CD14-positive monocyte (primary cell): ENCODE data around the gene RNF13. TPM values are rescaled to one million over a fixed set of nuclear protein-coding genes. Genes with fewer than 3 reads are reported as not detected.

Source experiments
- DNase-seq, 3 donors: peaks; one replicate each; pipeline ENCODE4 v3.0.0-alpha.2; 2011 to 2022
- H2AFZ ChIP-seq: 2 replicates; pipeline ENCODE4 v1.6.0; 2012; ENCODE audit warnings: mild to moderate bottlenecking, low read depth, low read length, inconsistent platforms; ENCODE audit not compliant: insufficient read depth, poor library complexity, severe bottlenecking
- H3K27ac ChIP-seq, 2 donors: 1 replicate in 1 of 2; 2 replicates in 1 of 2; pipeline ENCODE4 v1.5.1; 2012 to 2013; ENCODE audit warnings: low read length in 2 of 2, control low read depth in 1 of 2, inconsistent platforms in 1 of 2, low read depth in 1 of 2, mild to moderate bottlenecking in 1 of 2
- H3K27me3 ChIP-seq, 2 donors: one replicate each; pipeline versions ENCODE4 v1.6.0 to v1.6.1; 2011 to 2013; ENCODE audit warnings: low read length in 2 of 2; ENCODE audit not compliant: control insufficient read depth in 2 of 2, insufficient read depth in 2 of 2
- H3K36me3 ChIP-seq, 2 donors: replicated peaks in 1 of 2; 1 replicate in 1 of 2; 2 replicates in 1 of 2; pipeline versions ENCODE4 v1.5.1 to v1.6.1; 2012 to 2013; ENCODE audit warnings: low read length in 2 of 2, control low read depth in 1 of 2, inconsistent platforms in 1 of 2, mild to moderate bottlenecking in 1 of 2; ENCODE audit not compliant: insufficient read depth in 2 of 2, control insufficient read depth in 1 of 2
- H3K4me1 ChIP-seq, 2 donors: 1 replicate in 1 of 2; 2 replicates in 1 of 2; pipeline versions ENCODE4 v1.5.1 to v1.6.1; 2012 to 2013; ENCODE audit warnings: low read length in 2 of 2, control low read depth in 1 of 2, inconsistent platforms in 1 of 2, mild to moderate bottlenecking in 1 of 2, moderate library complexity in 1 of 2; ENCODE audit not compliant: insufficient read depth in 2 of 2, control insufficient read depth in 1 of 2
- H3K4me2 ChIP-seq: replicated peaks from 2 replicates; pipeline ENCODE3; 2012; ENCODE audit warnings: low read length, moderate library complexity, mild to moderate bottlenecking; ENCODE audit not compliant: poor library complexity, severe bottlenecking; ENCODE audit errors: extremely low read depth
- H3K4me3 ChIP-seq, 3 experiments: fragments of 200-600 bp in 1 of 3; sonication (generic) in 1 of 3; replicated peaks in 1 of 3; 1 replicate in 2 of 3; 2 replicates in 1 of 3; pipeline ENCODE4 v1.5.1; 2011 to 2013; ENCODE audit warnings: low read length in 3 of 3, mild to moderate bottlenecking in 3 of 3, control low read depth in 2 of 3, low read depth in 2 of 3, inconsistent platforms in 1 of 3, moderate library complexity in 1 of 3
- H3K79me2 ChIP-seq: 2 replicates; pipeline ENCODE4 v1.6.0; 2012; ENCODE audit warnings: mild to moderate bottlenecking, control low read depth, inconsistent platforms, low read length, moderate library complexity; ENCODE audit not compliant: insufficient read depth
- H3K9ac ChIP-seq: 2 replicates; pipeline ENCODE4 v1.6.0; 2017; ENCODE audit warnings: low read length, mild to moderate bottlenecking; ENCODE audit not compliant: insufficient read depth, poor library complexity, severe bottlenecking
- H3K9me3 ChIP-seq, 2 donors: replicated peaks in 1 of 2; 1 replicate in 1 of 2; 2 replicates in 1 of 2; pipeline versions ENCODE4 v1.5.1 to v1.6.1; 2012 to 2013; ENCODE audit warnings: low read length in 2 of 2, control low read depth in 1 of 2; ENCODE audit not compliant: control insufficient read depth in 1 of 2, insufficient read depth in 1 of 2
- H4K20me1 ChIP-seq: 2 replicates; pipeline ENCODE4 v1.6.0; 2012; ENCODE audit warnings: mild to moderate bottlenecking, low read length, control low read depth, moderate library complexity; ENCODE audit not compliant: insufficient read depth
- H3K27ac Mint-ChIP-seq, 7 donors: one replicate each; pipeline ENCODE4 v1.8.0; 2020; ENCODE audit warnings: mild to moderate bottlenecking in 7 of 7, mixed read lengths in 7 of 7, moderate library complexity in 6 of 7, inconsistent platforms in 2 of 7
- H3K27me3 Mint-ChIP-seq, 3 donors: one replicate each; pipeline ENCODE4 v1.8.0; 2021 to 2022; ENCODE audit warnings: low read depth in 3 of 3, mild to moderate bottlenecking in 3 of 3, mixed read lengths in 3 of 3, moderate library complexity in 3 of 3, inconsistent platforms in 1 of 3
- H3K36me3 Mint-ChIP-seq, 2 donors: one replicate each; pipeline ENCODE4 v1.8.0; 2020; ENCODE audit warnings: mixed read lengths in 2 of 2, inconsistent platforms in 1 of 2, mild to moderate bottlenecking in 1 of 2
- H3K4me1 Mint-ChIP-seq: one replicate; pipeline ENCODE4 v1.8.0; 2020; ENCODE audit warnings: mild to moderate bottlenecking, mixed read lengths
- H3K4me3 Mint-ChIP-seq, 2 donors: one replicate each; pipeline ENCODE4 v1.8.0; 2020; ENCODE audit warnings: mild to moderate bottlenecking in 2 of 2, mixed read lengths in 2 of 2, moderate library complexity in 1 of 2
- H3K9me3 Mint-ChIP-seq, 7 donors: one replicate each; pipeline ENCODE4 v1.8.0; 2020 to 2022; ENCODE audit warnings: mixed read lengths in 7 of 7, mild to moderate bottlenecking in 6 of 7, moderate library complexity in 6 of 7, inconsistent platforms in 2 of 7
- WGBS: methylation state at CpG from one replicate; pipeline ENCODE4 v1.1.5; 2013; ENCODE audit warnings: missing lambda C conversion rate; ENCODE audit not compliant: insufficient coverage; 5-methylcytosine and 5-hydroxymethylcytosine counted together
- intact Hi-C, 2 donors: fragments of 100-400 bp; cut with micrococcal nuclease; formaldehyde crosslinking; loops; one replicate each; pipeline versions ENCODE4 v1.15.0 to v1.15.1; 2023
- polyA plus RNA-seq, 3 donors: library from polyadenylated mRNA; depleted of rRNA in 1 of 3; unstranded in 2 of 3; stranded (reverse) in 1 of 3; fragments of 300-500 nt in 2 of 3; fragments of >200 nt in 1 of 3; fragmentation: Illumina TruSeq in 2 of 3; gene quantifications; 1 replicate in 2 of 3; 2 replicates in 1 of 3; pipeline ENCODE4 v1.2.3, GENCODE V29; 2012 to 2021
- TF ChIP-seq, protein P1 (sequence below): fragments of 200-600 bp; IDR thresholded peaks from one replicate; pipeline ENCODE4 v1.8.0; 2022; ENCODE audit warnings: antibody characterized with exemption, mild to moderate bottlenecking

RNF13 gene
- polyA plus RNA-seq, 3 donors = 95.4 to 481 (median 462) TPM

- Histone ChIP-seq H2AFZ (no peak overlapping the region), H4K20me1 (peaks cover 98% of the 10 kb centered on the region), H3K9me3 (no peaks in the 10 kb centered on the region), H3K27me3 (no peaks in the 10 kb centered on the region), H3K79me2 (peaks cover 13% of the 10 kb centered on the region), H3K4me1 (peaks cover 0 to 5% of the 10 kb centered on the region in 2 donors), H3K4me2 (no peak overlapping the region), H3K4me3 (no peak overlapping the region), H3K9ac (no peak overlapping the region), H3K27ac (no peak overlapping the region), H3K36me3 (peaks cover 20 to 29% of the 10 kb centered on the region in 2 donors)
- 97% methylated on average over 6 of the region's 9 CpGs for WGBS
- no peak for DNase-seq
- peaks cover 0 to 4% (median 0%) of the 10 kb centered on the region in 7 donors for H3K9me3 Mint-ChIP-seq
- intact Hi-C loops = no loop called here
- H3K4me3 Mint-ChIP-seq = no peak overlapping the region
- H3K27ac Mint-ChIP-seq = peak overlapping the region in 1 of 7 donors; percentile 44
- H3K4me1 Mint-ChIP-seq = peaks cover 9% of the 10 kb centered on the region
- no peaks in the 10 kb centered on the region for H3K27me3 Mint-ChIP-seq
- TF ChIP-seq, protein P1, sequence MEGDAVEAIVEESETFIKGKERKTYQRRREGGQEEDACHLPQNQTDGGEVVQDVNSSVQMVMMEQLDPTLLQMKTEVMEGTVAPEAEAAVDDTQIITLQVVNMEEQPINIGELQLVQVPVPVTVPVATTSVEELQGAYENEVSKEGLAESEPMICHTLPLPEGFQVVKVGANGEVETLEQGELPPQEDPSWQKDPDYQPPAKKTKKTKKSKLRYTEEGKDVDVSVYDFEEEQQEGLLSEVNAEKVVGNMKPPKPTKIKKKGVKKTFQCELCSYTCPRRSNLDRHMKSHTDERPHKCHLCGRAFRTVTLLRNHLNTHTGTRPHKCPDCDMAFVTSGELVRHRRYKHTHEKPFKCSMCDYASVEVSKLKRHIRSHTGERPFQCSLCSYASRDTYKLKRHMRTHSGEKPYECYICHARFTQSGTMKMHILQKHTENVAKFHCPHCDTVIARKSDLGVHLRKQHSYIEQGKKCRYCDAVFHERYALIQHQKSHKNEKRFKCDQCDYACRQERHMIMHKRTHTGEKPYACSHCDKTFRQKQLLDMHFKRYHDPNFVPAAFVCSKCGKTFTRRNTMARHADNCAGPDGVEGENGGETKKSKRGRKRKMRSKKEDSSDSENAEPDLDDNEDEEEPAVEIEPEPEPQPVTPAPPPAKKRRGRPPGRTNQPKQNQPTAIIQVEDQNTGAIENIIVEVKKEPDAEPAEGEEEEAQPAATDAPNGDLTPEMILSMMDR = no peak
- H3K36me3 Mint-ChIP-seq = peaks cover 44 to 51% of the 10 kb centered on the region in 2 donors
Measured at GRCh38 chr3:149886957-149887356, 73.9 kb downstream of the RNF13 start.

- H3K27ac Mint-ChIP-seq = no peak overlapping the region
Measured at GRCh38 chr3:149891621-149892020, 78.6 kb downstream of the RNF13 start.

More at GRCh38 chr3:149891621-149892020, 78.6 kb downstream of the RNF13 start:
- H3K4me1 ChIP-seq = no peaks in the 10 kb centered on the region
- no peak overlapping the region for H3K4me3 ChIP-seq
- H3K4me1 Mint-ChIP-seq = peaks cover 4% of the 10 kb centered on the region
- no peaks in the 10 kb centered on the region for H3K27me3 Mint-ChIP-seq
- no peak overlapping the region for H3K27ac ChIP-seq
- peaks cover 6% of the 10 kb centered on the region for H3K79me2 ChIP-seq
- intact Hi-C loops = no loop called here
- peaks cover 36 to 63% of the 10 kb centered on the region in 2 donors for H3K36me3 ChIP-seq
- no peak overlapping the region for H3K4me2 ChIP-seq
- TF ChIP-seq, protein P1 = no peak
- H3K9me3 Mint-ChIP-seq = no peaks in the 10 kb centered on the region
- H3K4me3 Mint-ChIP-seq = no peak overlapping the region
- no peak for DNase-seq
- peaks cover 37 to 54% of the 10 kb centered on the region in 2 donors for H3K36me3 Mint-ChIP-seq
- no peaks in the 10 kb centered on the region for H3K9me3 ChIP-seq
- H3K9ac ChIP-seq = no peak overlapping the region
- H3K27me3 ChIP-seq = no peaks in the 10 kb centered on the region
- H4K20me1 ChIP-seq = peaks cover 99% of the 10 kb centered on the region
- H2AFZ ChIP-seq = no peak overlapping the region
